Body of pancreas (tissue), 4 donors: ENCODE data around the gene POLR2J. TPM values are rescaled to one million over a fixed set of nuclear protein-coding genes. Genes with fewer than 3 reads are reported as not detected.

Experiments used
- ATAC-seq: fragments of 150-250 bp; one replicate; pipeline ENCODE4 v1.9.1; 2016
- DNase-seq, 4 donors: peaks; one replicate each; pipeline ENCODE4 v3.0.0-alpha.2; 2019
- H3K27ac ChIP-seq, 4 donors: fragments of 200-600 bp; sonication (generic); 1 replicate in 3 of 4; 2 replicates in 1 of 4; pipeline versions ENCODE4 v1.5.1 to v1.6.1; 2016 to 2019; ENCODE audit warnings: mild to moderate bottlenecking in 1 of 4, mixed read lengths in 1 of 4, moderate library complexity in 1 of 4
- H3K27me3 ChIP-seq, 2 donors: fragments of 200-600 bp; sonication (generic); one replicate each; pipeline ENCODE4 v1.6.0; 2016; ENCODE audit warnings: mild to moderate bottlenecking in 1 of 2
- H3K36me3 ChIP-seq, 2 donors: fragments of 200-600 bp; sonication (generic); replicated peaks in 1 of 2; 2 replicates each; pipeline ENCODE4 v1.5.1; 2016; ENCODE audit warnings: low read depth in 2 of 2; ENCODE audit not compliant: insufficient read depth in 1 of 2
- H3K4me1 ChIP-seq: fragments of 200-600 bp; sonication (generic); one replicate; pipeline ENCODE4 v1.6.0; 2016
- H3K4me3 ChIP-seq, 2 donors: fragments of 200-600 bp; sonication (generic); 1 replicate in 1 of 2; 2 replicates in 1 of 2; pipeline ENCODE4 v1.5.1; 2016 to 2019
- H3K9me3 ChIP-seq, 3 donors: fragments of 200-600 bp; sonication (generic); 1 replicate in 2 of 3; 2 replicates in 1 of 3; pipeline ENCODE4 v1.5.1; 2016
- POLR2A ChIP-seq, 3 donors: fragments of 450-650 bp; IDR thresholded peaks; one replicate each; pipeline ENCODE4 v1.6.1; 2016; ENCODE audit warnings: antibody characterized with exemption in 3 of 3, mild to moderate bottlenecking in 2 of 3
- WGBS, 2 donors: methylation state at CpG; one replicate each; pipeline ENCODE4 v1.1.5; 2017; 5-methylcytosine and 5-hydroxymethylcytosine counted together
- intact Hi-C: fragments of 100-400 bp; cut with DNase I; formaldehyde crosslinking; loops from one replicate; pipeline ENCODE4 v1.15.1; 2023
- total RNA-seq, 2 donors: library from RNA; depleted of rRNA; stranded (reverse); fragments of >200 nt; gene quantifications; one replicate each; pipeline ENCODE4 v1.1.0, GENCODE V29; 2016
- TF ChIP-seq, protein P1 (sequence below), 7 experiments: fragments of 450-650 bp in 4 of 7; fragments of 200-600 bp in 3 of 7; sonication (generic) in 3 of 7; IDR thresholded peaks; one replicate each; pipeline ENCODE4 v1.5.1; 2016 to 2019; ENCODE audit warnings: antibody characterized with exemption in 7 of 7

The POLR2J gene
- total RNA-seq, 2 donors from 2014 or later: 6.6 to 12.5 TPM

DNA sequence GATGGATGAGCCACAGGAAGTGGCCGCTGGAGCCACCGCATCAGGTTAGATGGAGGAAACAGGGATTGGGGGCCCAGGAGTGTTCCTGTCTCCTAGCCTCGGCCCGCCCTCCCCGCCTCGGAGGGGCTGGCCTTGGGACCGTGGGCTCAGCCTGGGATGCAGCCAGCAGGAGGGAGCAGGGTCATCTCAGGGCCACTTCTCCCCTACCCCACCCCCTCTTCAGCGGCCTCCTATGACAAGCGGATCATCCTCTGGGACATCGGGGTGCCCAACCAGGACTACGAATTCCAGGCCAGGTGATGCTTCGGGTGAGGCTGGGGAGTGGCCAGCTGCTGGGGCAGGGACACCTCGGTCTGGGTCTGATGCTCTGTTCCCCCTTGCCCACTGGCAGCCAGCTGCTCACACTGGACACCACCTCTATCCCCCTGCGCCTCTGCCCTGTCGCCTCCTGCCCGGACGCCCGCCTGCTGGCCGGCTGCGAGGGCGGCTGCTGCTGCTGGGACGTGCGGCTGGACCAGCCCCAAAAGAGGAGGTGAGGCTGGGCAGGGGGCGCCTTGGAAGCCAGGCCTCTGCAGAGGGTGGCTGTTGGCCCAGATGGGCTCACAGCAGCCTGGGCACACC, 9.3 kb downstream of the POLR2J start:
- Histone ChIP-seq H3K27me3 (no peaks in the 10 kb centered on the region), H3K27ac (no peak overlapping the region), H3K36me3 (peaks cover 0 to 4% of the 10 kb centered on the region in 2 donors), H3K4me3 (no peak overlapping the region), H3K4me1 (peaks cover 8% of the 10 kb centered on the region), H3K9me3 (no peaks in the 10 kb centered on the region)
- no peak for ATAC-seq
- TF ChIP-seq POLR2A (IDR thresholded peaks at IDR 0.05): no peak
- TF ChIP-seq, protein P1, sequence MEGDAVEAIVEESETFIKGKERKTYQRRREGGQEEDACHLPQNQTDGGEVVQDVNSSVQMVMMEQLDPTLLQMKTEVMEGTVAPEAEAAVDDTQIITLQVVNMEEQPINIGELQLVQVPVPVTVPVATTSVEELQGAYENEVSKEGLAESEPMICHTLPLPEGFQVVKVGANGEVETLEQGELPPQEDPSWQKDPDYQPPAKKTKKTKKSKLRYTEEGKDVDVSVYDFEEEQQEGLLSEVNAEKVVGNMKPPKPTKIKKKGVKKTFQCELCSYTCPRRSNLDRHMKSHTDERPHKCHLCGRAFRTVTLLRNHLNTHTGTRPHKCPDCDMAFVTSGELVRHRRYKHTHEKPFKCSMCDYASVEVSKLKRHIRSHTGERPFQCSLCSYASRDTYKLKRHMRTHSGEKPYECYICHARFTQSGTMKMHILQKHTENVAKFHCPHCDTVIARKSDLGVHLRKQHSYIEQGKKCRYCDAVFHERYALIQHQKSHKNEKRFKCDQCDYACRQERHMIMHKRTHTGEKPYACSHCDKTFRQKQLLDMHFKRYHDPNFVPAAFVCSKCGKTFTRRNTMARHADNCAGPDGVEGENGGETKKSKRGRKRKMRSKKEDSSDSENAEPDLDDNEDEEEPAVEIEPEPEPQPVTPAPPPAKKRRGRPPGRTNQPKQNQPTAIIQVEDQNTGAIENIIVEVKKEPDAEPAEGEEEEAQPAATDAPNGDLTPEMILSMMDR (IDR thresholded peaks at IDR 0.05): no peak
- no peak for DNase-seq
- 88 to 89% methylated on average over 15 to 23 of the region's 24 CpGs for WGBS, 2 donors
- intact Hi-C loops: no loop called here

DNA sequence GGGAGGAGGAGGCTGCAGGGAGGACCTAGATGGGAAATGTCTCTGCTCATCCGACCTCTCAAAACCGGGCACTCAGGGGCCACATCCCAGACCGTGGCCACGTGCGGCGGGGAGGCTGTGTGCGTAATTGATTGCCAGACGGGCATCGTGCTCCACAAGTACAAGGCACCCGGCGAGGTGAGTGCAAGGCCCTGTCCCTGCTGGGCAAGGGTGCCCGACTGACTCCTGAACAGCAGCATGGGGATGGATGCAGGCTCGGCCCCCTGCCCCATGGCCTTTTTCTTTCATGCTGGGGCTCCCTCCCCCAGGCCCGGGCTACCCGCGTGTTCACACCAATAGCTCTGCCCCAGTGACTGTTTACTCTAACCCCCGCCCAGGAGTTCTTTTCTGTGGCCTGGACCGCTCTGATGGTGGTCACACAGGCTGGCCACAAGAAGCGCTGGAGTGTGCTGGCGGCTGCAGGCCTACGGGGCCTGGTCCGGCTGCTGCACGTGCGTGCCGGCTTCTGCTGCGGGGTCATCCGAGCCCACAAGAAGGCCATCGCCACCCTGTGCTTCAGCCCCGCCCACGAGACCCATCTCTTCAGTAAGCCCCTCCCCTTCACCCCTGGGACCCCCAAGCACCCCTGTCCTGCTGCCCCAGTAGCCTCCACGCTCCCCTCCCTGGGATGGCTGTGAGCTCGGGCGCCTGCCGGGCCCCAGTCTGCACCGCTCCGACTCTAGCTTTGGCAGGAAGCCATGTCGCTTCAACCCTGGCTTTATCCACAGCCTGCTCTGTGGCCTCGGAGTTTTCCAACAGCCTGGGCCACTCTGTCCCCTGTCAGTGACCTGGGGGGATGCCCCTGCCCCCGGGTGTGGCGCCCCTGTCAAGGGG, 10.0 kb downstream of the POLR2J start:
- Histone ChIP-seq H3K36me3 (peaks cover 0 to 4% of the 10 kb centered on the region in 2 donors), H3K4me3 (no peak overlapping the region), H3K9me3 (no peaks in the 10 kb centered on the region), H3K4me1 (peaks cover 13% of the 10 kb centered on the region), H3K27ac (no peak overlapping the region), H3K27me3 (no peaks in the 10 kb centered on the region)
- ATAC-seq (no peak), DNase-seq (no peak)
- intact Hi-C loops: no loop called here
- 87 to 90% methylated on average over 22 to 39 of the region's 40 CpGs for WGBS, 2 donors
- no peak for TF ChIP-seq POLR2A (IDR thresholded peaks at IDR 0.05)
- TF ChIP-seq, protein P1 (IDR thresholded peaks at IDR 0.05): no peak

DNA sequence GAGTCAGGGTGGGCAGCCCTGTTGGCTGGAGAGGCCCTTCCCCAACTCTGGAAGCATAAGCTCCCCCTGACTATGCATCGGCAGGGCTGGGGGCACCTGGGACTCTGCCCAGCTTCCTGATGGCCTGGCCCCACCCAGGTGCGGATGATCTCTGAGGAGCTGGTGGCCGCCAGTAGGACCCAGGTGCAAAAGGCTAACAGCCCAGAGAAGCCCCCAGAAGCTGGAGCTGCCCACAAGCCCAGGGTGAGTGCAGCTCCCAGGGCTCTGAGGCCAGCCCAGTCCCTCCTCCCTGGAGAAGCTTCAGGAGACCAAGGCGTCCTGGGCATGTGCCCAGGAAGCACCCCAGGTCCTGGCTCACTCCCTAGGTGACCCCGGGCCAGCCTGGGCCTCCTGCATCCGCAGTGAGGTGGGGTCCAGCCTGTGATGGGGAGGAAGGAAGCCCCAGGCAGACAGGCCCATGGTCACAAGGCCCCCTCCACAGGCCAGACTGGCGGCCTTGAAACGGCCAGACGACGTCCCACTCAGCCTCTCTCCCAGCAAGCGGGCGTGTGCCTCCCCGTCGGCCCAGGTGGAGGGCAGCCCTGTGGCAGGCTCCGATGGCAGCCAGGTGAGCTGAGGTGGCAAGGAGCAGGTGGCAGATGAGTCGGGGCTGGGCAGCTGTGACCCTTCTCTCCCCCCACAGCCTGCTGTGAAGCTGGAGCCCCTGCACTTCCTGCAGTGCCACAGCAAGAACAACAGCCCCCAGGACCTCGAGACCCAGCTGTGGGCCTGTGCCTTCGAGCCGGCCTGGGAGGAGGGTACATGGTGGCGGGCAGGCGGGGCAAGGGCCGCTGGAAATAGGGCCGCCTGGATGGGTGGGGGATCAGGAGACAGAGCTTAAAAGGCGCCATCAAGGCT, 10.9 kb downstream of the POLR2J start:
- no peak for ATAC-seq
- WGBS, 2 donors: 86 to 87% methylated on average over 6 to 24 of the region's 24 CpGs
- Histone ChIP-seq H3K36me3 (peaks cover 0 to 4% of the 10 kb centered on the region in 2 donors), H3K4me3 (no peak overlapping the region), H3K27ac (no peak overlapping the region), H3K9me3 (no peaks in the 10 kb centered on the region), H3K27me3 (no peaks in the 10 kb centered on the region), H3K4me1 (peaks cover 18% of the 10 kb centered on the region)
- intact Hi-C loops: no loop called here
- no peak for TF ChIP-seq POLR2A (IDR thresholded peaks at IDR 0.05)
- TF ChIP-seq, protein P1 (IDR thresholded peaks at IDR 0.05): no peak
- DNase-seq: no peak

DNA sequence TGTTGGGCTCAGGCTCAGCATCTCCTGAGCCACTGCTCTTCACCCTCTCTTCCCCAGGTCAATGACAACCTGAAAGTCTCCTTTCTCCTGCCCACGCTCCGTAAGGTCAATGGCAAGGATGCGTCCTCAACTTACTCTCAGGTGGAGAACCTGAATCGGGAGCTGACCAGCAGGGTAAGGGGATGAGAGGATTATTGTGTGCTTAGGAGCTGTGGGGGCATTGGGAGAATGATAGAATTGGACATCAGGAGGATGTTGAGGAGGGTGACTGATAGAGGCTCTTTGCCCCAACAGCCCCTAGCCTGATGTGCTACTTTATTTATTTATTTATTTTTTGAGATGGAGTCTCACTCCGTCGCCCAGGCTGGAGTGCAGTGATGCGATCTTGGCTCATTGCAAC, 12.6 kb downstream of the POLR2J start:
- peaks cover 18% of the 10 kb centered on the region for H3K4me1 ChIP-seq
- no peak overlapping the region for H3K27ac ChIP-seq
- H3K27me3 ChIP-seq: no peaks in the 10 kb centered on the region
- ATAC-seq (no peak), DNase-seq (no peak)
- H3K36me3 ChIP-seq: no peaks in the 10 kb centered on the region
- no peaks in the 10 kb centered on the region for H3K9me3 ChIP-seq
- no peak for TF ChIP-seq POLR2A (IDR thresholded peaks at IDR 0.05)
- TF ChIP-seq, protein P1 (IDR thresholded peaks at IDR 0.05): no peak
- intact Hi-C loops: no loop called here
- no peak overlapping the region for H3K4me3 ChIP-seq
- WGBS, 2 donors: 93 to 96% methylated on average over 5 to 7 of the region's 7 CpGs
